Right lung (tissue), 5 donors: ENCODE data around the gene NUP210. TPM values are rescaled to one million over a fixed set of nuclear protein-coding genes. Genes with fewer than 3 reads are reported as not detected.

Experiments used
- DNase-seq, 2 donors: peaks; one replicate each; pipeline ENCODE4 v3.0.0-alpha.2; 2013
- polyA plus RNA-seq, 5 donors: library from polyadenylated mRNA; unstranded; fragments of 120-200 nt; gene quantifications; one replicate each; pipeline versions ENCODE4 v1.2.1 to v1.2.3, GENCODE V29; 2013; ENCODE audit warnings: inconsistent platforms in 1 of 5, low replicate concordance in 1 of 5; ENCODE audit not compliant: insufficient read length in 5 of 5, insufficient read depth in 1 of 5

NUP210 gene
- polyA plus RNA-seq, 5 donors, result 15.0 to 18.6 (median 15.9) TPM

- DNase-seq, result no peak
Observed at GRCh38 chr3:13324835-13325501, 95.2 kb downstream of the NUP210 start.

DNA sequence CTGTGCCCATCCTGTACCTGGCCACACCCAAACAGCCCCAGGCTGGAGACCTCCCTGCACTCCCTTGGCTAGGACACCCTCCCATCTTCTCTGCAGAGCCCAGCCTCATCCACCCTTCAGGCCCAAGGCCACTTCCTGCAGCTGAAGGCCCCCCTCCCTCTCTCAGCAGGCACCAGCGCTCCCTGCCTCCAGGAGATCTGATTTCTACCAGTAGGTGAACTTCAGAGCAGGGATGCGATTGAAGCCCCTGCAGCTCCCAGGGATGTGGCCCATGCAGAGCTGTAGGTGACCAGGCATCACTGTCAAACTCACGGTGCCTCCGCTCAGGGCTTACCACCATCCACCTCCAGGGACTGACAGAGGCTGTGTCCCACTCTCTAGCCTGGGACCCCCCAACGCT, 96.3 kb downstream of the NUP210 start:
- no peak for DNase-seq

DNA sequence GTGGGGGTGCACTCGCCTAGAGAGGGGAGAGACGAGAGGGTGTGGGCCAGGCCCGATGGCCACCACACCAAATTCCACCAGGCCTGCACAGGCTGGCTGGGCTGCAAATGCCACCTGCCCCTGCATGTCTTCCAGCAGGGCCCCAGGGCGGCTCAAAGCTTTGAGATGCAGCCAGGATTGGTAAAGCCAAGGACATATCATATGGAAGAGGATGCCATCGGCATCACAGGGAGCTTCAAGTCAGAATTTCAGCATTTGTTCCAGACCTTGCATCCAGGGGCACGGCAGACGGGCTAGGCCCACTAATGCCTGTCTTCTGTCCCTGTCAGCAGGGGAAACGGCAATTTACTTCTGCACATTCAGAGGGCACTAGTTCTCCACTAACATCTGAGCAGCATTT, 97.8 kb downstream of the NUP210 start:
- no peak for DNase-seq

- no peak for DNase-seq
Observed at GRCh38 chr3:13319564-13320220, 100.4 kb downstream of the NUP210 start.

GRCh38 chr3:13318626-13319470, 101.3 kb downstream of the NUP210 start:
- no peak for DNase-seq

DNA sequence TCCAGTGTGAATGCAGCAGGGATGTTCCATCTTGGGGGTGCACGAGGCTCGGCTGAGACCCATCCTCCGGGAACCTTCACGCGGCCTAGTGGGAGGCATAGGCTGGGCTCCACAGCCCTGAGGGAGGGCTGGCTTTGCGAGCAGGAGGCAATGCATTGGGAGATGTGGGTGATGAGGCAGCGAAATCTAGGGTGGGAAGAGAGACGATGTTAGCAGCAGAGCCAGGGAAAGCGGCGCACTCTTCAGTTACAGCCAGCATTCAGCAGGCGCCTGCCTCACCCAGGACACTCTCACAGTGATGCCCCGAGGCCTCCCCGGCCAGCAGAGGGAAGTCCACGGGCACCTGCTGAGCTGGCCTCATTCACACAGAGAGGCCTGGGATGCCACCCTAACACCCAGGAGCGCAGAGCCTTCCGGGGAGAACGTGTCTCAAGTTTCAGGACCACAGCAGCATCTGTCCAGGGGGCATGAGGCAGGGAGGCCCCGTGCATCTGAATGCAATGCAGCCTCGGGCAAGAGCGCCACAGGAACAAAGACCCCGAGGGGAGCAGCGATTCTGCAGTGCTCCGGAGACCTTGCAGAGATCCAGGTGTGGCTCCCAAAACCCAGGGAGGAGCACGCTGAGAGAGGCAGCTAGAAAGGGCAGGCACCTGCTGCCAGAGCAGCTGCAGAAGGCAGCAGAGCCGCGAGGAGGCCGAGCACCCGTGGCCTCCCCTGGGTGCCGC, 102.4 kb downstream of the NUP210 start:
- no peak for DNase-seq

- DNase-seq, result no peak
Observed at GRCh38 chr3:13316603-13317002, 103.5 kb downstream of the NUP210 start.

GRCh38 chr3:13314877-13315276, 105.2 kb downstream of the NUP210 start:
- no peak for DNase-seq

- DNase-seq, result no peak
Observed at GRCh38 chr3:13313813-13314212, 106.3 kb downstream of the NUP210 start.

DNA sequence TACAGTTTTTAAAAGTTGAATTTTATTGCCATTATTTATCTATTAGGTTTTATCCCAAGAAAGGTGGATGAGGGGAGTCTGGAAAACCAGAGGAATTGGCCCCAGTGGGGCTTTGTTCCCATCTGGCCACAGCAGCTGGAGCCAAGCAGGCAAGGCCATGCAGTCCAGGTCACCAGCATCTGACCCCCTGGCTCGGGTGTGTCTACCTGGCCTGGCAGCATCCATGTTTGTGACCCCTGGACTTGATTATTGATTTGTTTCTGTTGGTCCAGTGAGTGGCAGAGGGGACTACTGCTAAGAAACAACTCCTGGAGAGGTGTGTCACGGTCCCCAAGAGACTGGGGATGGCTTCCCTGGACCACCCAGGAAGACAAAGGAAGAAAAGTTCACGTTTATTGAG, 111.1 kb downstream of the NUP210 start:
- no peak for DNase-seq

GRCh38 chr3:13308380-13308801, 111.7 kb downstream of the NUP210 start:
- peak; percentile 6 to 10 for DNase-seq

DNA sequence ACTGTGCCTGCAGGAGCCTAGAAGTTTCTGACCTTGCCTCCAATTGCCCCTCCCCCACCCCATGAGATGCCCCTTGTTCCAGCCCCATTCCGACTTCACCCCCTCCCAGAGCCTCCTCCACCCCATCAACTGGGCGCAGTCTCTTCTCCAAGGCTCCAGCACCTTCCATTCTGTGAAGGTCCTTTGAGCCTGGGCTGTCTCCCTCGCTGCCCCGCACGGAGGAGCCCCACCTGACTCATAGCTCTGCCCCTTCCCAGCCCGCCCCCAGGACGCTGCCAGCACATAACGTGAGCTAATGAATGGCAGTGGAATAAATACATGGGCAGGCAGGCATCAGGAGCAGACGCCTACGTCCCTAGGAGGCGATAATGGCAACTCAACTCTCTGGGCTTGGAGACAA, 113.1 kb downstream of the NUP210 start:
- DNase-seq, result no peak

DNA sequence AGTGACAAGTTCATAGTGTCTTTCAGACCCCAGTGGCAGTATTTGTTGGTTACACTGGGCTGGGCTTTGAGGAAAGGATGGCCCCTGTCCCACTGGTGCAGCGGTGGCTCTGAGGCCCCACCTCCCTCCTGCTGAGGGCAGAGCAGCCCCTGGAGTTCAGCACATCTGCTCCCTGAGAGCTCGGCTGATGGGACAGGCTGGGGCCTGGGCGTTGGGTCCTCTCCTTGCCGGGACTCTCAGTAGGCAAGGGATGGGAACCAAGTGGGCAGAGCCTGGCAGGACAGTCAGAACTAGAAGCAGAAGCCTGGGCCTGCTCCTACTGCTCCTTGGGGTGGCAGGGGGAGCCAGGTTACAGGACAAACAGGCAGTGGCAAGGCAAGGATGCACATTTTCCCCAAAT, 114.5 kb downstream of the NUP210 start:
- no peak for DNase-seq

DNA sequence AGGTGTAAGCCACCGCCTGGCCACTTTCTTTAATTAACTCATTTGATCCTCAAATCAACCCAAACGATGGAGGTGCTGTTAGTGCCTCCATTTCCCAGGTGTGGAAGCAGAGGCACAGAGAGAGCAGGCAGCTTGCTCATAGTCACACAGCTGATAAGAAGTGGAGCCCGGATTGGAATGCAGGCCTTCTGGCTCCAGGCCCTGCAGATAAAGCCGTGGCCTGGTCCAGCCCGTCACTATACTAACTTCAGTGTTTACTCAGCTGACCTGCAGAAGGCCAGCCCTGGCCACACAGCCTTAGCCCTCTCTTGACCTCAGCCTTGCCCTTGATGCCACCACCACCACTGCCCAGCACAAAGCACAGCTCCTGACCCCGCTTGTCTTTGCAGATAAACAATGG, 116.7 kb downstream of the NUP210 start:
- DNase-seq, result no peak

DNA sequence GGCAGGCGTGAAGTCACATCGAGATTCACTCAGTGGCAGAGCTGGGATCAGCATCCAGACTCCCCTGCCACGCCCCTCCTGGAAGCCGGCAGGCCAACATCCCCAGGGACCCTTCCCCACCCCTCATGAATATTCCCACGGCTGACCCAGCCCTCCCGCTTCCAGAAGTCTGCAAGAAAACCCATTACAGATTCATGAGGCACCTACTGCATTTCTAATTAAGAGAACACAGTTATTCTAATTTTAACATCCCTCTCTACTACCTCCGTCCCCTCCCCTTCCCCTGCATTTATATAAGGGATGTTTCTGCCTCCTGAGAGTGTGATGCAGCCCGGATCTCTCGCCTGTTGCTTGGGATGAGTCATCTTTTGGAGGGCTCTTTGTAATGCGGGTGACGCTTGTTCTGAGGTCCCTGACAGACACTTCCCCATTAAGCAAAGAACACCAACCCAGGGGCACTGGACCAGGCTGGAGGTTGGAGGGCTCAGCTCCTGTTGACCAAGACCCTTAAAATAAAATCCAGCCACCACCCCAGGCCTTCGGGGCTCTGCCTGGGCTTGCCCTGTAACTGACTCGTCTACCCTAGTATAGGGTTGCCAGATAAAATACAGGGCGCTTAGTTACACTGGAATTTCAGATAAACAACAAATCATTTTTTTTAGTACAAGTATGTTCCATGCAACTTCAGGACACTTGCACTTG, 118.7 kb downstream of the NUP210 start:
- DNase-seq, result no peak

DNA sequence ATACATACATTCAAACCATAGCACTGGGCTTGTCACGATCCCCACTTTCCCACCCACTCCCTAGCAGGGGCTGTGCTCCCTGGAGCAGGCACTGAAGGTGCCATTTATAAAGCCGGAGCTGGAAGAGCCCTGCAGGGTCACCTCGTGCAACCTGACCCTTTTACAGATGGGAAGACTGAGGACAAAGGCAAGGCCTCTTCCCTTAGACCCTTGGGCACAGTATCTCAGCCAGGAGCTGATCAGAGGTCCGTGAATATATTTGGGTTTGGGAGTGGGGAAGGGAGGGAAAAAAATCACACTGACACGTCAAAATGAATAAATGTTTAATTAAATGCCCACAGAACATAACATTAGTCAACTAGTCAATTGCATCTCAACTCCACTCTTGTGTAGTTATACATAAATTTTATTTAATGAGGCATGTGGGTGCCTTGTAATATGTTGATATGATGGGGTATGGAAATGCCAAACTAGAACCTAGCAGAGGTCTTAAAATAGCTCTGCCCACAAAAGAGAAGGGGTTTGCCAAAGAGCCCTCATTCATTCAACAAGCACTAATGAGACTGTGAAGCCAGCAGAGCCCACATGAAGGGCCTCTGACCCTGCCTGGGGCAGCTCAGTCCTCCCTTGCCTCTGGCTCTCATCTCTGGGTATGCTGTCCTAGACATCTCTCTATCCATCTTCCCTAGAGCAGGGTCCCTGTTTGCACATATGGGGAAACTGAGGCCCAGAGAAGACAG, 119.4 kb downstream of the NUP210 start:
- DNase-seq, result no peak

GRCh38 chr3:13299531-13300155, 120.5 kb downstream of the NUP210 start:
- DNase-seq, result no peak

- DNase-seq, result no peak
Observed at GRCh38 chr3:13296662-13297061, 123.5 kb downstream of the NUP210 start.

GRCh38 chr3:13294442-13295351, 125.4 kb downstream of the NUP210 start:
- no peak for DNase-seq
